Endothelial cell of umbilical vein (primary cell): ENCODE measurements around the gene LMAN2.

ENCODE experiments used
- CTCF ChIP-seq, 2 donors: IDR thresholded peaks; 1 replicate in 1 of 2; 2 replicates in 1 of 2; pipeline ENCODE4 v1.5.1; 2011; ENCODE audit warnings: low read length in 2 of 2, mild to moderate bottlenecking in 2 of 2, moderate library complexity in 2 of 2, control low read depth in 1 of 2, inconsistent platforms in 1 of 2, low read depth in 1 of 2; ENCODE audit not compliant: insufficient read depth in 1 of 2; ENCODE audit errors: extremely low read depth in 1 of 2
- EZH2 ChIP-seq: IDR thresholded peaks from 2 replicates; pipeline ENCODE4 v1.6.1; 2012; ENCODE audit warnings: borderline replicate concordance, low read depth, mild to moderate bottlenecking, moderate library complexity, low read length, inconsistent platforms; ENCODE audit not compliant: severe bottlenecking
- POLR2A ChIP-seq: IDR thresholded peaks from 2 replicates; pipeline ENCODE4 v1.6.1; 2012; ENCODE audit warnings: low read depth, mild to moderate bottlenecking, control low read depth, low read length
- POLR2AphosphoS5 ChIP-seq: IDR thresholded peaks from 2 replicates; pipeline ENCODE4 v1.6.1; 2012; ENCODE audit warnings: low read depth, mild to moderate bottlenecking, control low read depth, low read length, moderate library complexity; ENCODE audit not compliant: insufficient read depth

- TF ChIP-seq CTCF (IDR thresholded peaks at IDR 0.05; ENCODE audit: extremely low read depth in 1 of 2, insufficient read depth in 1 of 2, low read depth in 1 of 2, low read length in 2 of 2), result no peak
- TF ChIP-seq POLR2A, result no peak
- TF ChIP-seq POLR2AphosphoS5, result no peak
- TF ChIP-seq EZH2, result no peak
Observed at GRCh38 chr5:177313561-177314259, 37.8 kb downstream of the LMAN2 start.
